CD4-positive, alpha-beta T cell treated with Interferon gamma for 1 hour (primary cell): ENCODE results near the gene KRTAP11-1.

ENCODE experiments used
- DNase-seq: peaks from one replicate; pipeline ENCODE4 v3.0.0-alpha.2; 2020

The KRTAP11-1 gene, protein sequence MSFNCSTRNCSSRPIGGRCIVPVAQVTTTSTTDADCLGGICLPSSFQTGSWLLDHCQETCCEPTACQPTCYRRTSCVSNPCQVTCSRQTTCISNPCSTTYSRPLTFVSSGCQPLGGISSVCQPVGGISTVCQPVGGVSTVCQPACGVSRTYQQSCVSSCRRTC

DNA sequence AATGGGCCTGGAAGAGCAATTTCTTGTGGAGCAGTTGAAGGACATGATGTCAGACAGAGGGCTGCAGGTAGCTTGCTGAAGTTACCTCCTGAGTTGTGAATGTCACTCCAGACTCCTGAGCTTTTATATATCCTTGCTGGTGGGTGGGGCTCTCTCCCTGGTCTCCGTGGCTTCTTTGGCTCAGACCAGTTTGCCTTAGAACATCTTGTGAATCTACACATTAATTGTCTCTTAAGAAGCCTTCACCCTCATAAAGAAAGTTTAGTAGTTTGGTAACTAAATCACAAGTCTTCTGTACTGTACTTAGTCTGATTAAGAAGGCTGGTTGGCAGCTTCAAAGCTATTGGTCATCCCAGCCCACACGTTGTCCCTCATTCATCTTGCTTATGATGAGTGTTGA lies at the start of gene KRTAP11-1:
Gene KRTAP11-1, minus strand, starts transcription at position 101 of the 400 bp plus-strand sequence. Its CDS starts 56 bp downstream, at position 45.
- DNase-seq, result no peak

DNA sequence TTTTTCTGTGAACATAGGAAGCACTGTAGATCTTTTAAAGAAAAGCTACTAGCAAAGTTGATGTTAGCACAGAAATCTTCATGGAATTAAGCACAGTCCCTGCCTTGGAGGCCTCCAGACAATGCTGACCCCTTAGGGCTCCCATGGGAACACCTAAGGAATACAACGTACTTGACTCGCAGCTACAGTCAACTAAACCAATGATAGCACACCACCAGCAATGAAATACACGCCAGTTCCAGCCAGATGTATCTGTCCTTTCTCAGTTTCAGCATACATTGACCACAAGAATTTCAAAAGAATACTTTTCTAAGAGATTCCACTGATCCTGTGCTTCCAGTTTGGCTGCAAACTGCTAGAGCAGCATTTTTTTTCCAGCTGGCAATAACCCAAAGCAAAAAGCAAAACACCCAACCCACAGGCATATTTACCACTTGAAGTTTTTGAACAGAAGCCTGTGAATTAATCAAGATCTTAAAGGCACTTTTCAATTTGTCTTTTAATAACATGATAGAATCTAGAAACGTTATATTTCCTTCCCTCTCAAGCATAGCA lies 42.8 kb upstream of the KRTAP11-1 start:
- no peak for DNase-seq

DNA sequence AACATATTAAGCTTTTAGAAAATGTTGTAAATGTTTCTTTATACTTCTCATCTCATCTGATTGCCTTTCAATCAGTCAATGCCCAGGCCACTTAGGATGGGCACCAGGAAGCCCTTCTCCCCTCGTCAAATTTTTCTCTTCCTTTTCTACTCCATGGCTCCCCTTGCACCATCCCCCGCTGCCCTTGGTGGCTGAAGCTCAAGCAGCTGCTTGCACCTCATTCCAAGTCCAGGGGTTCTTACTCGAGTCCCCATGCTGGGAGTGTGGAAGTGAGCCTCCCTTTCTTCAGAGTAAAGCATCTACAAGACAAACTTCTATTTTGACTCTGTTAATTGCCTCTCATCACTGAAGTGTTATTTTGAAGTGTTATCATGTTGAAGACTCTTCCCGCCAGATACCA lies 39.7 kb upstream of the KRTAP11-1 start:
- DNase-seq, result no peak

DNA sequence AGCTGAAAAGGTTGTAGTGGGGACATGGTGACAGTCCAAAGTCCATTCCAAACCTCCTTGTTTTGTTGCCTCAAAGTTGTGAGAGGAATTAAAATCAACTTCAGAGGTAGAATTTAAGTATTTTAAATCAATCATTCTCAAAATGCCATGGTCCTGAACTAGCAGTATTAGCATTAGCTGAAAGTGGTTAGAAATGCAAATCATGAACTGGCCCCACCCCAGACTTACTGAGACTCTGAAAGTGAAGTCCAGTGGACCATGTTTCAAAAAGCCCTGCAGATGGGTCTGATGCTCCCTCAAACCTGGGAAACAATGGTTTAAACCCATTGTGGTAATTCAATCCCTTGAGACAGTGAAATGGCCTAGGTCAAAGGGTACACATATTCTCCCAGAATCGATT lies 36.2 kb upstream of the KRTAP11-1 start:
- no peak for DNase-seq

DNA sequence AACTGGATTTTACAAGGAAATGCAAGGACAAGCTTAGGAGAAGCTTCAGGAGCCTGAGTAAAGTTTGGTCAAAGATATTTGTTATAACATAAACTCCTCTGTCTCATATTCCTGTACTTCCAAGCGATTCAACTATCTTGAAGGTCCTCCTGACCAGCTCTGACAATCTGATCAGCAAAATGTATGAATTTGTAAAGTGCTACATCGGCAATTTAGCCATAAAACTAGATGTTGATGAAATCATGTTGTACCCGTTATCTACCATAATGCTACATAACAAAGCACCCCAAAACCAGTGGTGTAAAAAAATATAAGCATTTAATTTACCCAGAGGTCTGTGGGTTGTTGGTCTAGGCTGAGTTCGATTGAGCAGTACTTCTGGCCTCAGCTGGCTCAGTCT lies 19.5 kb upstream of the KRTAP11-1 start:
- DNase-seq, result no peak

DNA sequence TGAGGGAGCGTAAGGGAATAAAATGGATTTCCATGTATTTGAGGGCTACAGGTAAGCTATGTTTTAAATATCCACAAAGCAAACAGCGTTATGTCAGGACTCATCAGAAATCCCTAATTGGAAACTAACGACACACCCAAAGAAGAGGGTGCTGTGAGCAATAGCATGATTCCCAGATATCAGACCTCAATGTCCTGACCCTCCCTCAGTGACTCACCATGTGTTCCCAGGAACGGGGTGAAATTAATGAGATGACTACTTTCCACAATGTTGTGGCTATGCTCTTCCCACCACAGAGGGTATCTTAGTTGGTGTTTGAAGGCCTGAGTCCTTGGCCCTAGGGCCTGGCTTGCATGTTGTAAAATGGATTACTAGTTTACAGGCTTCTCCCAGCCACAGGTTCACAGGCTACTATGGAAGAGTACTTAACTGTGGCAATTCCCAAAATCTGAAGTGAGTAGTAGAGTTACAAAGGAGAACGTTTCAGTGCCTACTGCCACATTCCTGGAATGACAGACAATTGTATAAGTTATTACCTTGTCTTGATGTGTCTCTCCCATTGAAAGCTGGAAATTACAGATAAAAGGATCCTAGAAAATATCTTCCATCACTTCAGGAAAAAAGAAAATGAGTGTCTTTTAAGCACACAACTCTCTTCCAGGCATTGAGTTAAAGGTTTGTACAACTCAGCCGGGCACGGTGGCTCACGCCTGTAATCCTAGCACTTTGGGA lies 1.7 kb upstream of the KRTAP11-1 start:
- no peak for DNase-seq

DNA sequence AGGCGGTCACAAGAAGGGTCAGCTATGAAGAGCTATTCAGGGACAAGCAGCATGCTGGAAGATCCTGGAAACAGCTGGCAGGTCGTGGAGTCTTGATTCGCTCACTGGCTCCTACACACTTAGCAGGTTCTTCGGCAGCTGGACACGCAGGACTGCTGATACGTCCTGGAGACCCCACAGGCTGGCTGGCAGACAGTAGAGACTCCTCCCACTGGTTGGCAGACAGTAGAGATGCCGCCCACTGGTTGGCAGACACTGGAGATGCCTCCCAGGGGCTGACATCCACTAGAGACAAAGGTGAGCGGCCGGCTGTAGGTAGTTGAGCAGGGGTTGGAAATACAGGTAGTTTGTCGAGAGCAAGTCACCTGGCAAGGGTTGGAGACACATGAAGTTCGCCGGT lies 466 bp downstream of the KRTAP11-1 start:
- no peak for DNase-seq

DNA sequence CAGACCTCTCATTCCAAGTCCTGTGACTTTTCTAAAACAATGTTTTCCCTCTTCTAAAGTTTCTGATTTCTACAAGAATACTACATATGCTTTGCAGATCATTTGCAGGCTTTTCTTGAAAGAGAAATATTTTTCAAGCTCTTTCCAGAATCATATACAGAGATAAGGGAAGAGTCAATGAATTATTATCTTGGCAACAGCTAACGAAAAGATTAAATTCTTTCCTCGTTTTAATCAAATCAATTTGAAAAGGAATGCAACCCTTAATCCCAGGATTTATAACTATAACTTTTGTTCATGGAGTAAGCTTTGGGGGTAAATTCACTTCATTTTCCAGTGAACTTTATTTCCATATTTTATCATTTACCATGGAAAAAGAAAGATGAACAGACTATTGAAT lies 6.9 kb downstream of the KRTAP11-1 start:
- no peak for DNase-seq

DNA sequence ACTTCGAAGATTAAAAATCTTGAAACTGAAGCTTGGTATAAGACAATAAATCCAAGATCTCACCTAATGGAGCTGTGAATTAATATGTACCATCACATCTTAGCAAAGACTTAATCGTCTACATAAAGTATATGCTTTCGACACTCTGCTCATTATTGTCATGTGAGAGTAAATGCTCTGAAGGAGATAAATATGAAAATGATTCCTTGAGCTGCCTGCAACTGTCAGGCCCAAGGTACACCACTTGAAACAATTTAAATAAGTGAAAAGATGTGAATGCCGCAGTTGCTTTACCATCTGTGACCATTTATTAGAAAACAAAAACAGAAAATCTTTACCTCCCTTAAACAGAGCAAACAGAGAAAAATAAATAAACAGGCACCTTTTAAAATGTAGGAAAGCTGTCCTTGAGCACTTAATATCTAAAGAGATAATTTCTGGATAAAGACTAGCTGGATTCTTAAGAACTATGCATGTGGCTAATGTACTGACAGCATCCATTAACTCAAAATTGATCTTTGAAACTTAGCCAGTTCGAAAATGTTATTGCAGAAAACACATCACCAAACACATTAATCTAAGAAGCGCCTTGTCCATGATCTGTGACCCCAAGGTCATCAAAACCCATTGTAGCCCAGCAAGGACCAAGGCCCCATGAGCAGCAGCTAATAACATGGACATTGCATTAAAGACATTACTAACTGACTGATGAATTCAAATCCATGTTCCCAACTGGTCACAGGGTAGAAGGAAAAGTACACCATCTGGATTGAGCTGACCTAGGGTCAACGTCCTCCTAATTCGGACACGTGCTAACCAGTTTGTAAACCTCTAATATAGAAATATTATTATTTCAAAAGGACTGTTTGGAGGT lies 33.5 kb downstream of the KRTAP11-1 start:
- DNase-seq, result no peak

DNA sequence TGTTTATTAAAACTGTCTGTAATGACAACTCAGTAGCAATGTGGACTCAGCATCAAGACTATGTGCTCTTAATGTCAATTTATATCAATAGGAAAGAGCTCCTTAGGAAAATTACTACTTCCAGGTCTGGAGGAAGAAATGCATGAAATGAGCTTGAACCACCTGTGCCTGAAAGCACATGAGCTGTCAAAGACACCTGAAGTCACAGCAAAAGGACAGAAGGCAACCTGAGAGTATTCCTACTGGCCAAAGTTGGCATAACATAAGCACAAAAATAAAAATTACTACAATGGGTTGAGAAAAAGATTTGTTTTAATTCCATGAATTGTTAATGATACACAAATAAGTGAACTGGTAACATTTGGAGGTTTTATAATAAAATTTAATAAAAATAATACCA lies 38.4 kb downstream of the KRTAP11-1 start:
- no peak for DNase-seq

DNA sequence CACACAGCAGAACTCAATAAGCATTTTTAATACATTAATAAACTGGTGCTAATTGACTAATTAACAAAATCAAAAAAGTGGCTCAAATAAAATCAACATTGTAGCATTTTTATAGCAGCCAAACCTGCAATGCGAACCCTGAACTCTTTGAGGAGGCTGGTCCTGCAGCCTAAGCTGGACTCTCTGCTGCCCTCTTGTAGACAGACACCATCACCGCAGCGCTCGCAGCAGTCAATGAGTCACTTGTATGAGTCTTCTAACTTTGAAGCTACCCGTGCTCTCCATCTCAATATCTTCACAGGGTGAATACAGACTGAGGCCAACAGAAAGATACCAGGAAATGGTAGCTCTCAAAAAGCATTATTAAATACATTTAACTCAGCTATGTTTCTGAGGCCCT lies 42.1 kb downstream of the KRTAP11-1 start:
- no peak for DNase-seq

DNA sequence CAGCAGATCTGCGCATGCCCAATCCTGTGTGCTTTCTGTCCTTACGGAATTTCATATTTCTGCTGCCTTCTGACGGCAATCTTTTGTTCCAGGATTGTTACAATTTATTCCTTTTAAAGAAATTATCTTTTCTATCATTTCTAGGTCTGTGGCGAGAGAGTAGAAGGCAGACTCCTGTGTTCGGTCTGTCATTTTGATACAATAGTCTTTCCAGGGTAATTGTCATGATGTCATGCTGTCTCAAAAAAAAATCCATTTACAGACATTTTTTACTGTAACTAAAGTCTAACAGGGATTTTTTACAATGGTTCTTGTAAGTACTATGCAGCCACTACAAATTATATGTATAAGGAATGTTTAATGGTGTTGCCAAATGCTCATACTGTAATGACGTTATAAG lies 42.8 kb downstream of the KRTAP11-1 start:
- no peak for DNase-seq

DNA sequence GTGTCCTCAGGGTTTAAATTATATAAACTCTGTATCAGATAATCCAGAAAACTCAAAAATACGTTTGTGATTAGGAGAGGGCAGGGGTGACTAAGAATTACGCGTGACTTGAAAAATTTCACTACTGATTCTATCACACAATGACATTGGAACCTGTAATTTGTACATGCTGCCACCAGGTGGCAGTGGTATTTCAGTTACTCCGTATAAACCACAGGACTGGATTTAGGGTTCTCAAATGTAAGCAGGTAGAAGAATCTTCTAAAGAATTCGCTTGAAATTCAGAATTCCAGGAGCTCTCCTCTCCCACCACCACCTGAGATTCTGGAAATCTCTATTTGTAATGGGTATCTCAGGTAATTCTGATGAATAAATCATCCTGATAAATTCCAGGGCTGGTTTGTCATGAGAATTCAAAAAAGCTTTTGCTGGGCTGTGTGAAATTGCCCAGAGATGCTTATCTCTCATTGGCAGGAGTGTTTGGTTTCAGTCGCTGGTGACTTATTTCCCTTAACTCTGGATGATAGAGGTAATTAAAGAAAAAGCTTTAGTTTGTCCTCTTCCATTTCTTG lies 50.1 kb downstream of the KRTAP11-1 start:
- DNase-seq, result no peak
